ENCODE data around the gene TSPAN18. TPM values are rescaled to one million over a fixed set of nuclear protein-coding genes. Genes with fewer than 3 reads are reported as not detected.

Gene TSPAN18
- total RNA-seq, 4 donors from 2014 or later, result 2.6 to 28.9 (median 4.9) TPM

DNA sequence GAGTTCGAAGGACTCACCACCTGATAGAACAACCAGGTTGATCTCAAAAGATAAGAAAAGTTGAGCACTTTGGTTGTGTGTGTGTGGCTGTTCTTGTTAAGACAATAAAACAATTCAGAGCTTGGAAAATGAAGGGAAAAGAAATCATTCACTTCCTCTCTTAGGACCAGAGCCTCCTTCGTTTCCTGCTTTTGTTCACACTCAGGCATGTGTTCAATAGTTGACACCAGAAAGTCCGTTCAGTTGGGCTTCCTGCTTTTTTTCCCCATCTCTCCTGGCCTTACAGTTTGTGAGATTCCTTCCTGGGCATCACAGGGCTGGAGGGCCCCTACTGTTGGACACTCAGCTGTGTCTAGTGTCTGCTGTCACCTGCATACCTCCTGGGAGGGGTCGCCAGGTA is 48.0 kb downstream of the TSPAN18 start:
- Histone ChIP-seq H3K4me3 (no peak overlapping the region), H3K9me3 (no peaks in the 10 kb centered on the region), H3K36me3 (no peaks in the 10 kb centered on the region), H3K27me3 (peaks cover 17% of the 10 kb centered on the region), H3K27ac (peak overlapping the region; percentile 68 to 86 (median 77)), H3K4me1 (peaks cover 0 to 31% (median 13%) of the 10 kb centered on the region in 4 donors)
- intact Hi-C loops (cut with DNase I; ENCODE audit: low total_unique reads), result loop anchor here (5.0 kb wide), 1 partner anchor 47 kb away; the partner anchor contains the start of gene TSPAN18
- DNase-seq, result no peak
- TF ChIP-seq POLR2A (IDR thresholded peaks at IDR 0.05) (no peak), POLR2AphosphoS5 (IDR thresholded peaks at IDR 0.05) (no peak)
- TF ChIP-seq, protein P1, sequence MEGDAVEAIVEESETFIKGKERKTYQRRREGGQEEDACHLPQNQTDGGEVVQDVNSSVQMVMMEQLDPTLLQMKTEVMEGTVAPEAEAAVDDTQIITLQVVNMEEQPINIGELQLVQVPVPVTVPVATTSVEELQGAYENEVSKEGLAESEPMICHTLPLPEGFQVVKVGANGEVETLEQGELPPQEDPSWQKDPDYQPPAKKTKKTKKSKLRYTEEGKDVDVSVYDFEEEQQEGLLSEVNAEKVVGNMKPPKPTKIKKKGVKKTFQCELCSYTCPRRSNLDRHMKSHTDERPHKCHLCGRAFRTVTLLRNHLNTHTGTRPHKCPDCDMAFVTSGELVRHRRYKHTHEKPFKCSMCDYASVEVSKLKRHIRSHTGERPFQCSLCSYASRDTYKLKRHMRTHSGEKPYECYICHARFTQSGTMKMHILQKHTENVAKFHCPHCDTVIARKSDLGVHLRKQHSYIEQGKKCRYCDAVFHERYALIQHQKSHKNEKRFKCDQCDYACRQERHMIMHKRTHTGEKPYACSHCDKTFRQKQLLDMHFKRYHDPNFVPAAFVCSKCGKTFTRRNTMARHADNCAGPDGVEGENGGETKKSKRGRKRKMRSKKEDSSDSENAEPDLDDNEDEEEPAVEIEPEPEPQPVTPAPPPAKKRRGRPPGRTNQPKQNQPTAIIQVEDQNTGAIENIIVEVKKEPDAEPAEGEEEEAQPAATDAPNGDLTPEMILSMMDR (IDR thresholded peaks at IDR 0.05), result no peak
- in situ Hi-C loops (cut with MboI; ENCODE audit: low pct_ligation_motif_present in 1 of 4, low pct_unique_long_range_greater_than_20kb in 1 of 4, low sequenced_read_pairs in 3 of 4), result no loop called here
- 31 to 36% methylated on average over 2 to 4 of the region's 4 CpGs for WGBS, 2 donors (ENCODE audit: low coverage in 1 of 2)

DNA sequence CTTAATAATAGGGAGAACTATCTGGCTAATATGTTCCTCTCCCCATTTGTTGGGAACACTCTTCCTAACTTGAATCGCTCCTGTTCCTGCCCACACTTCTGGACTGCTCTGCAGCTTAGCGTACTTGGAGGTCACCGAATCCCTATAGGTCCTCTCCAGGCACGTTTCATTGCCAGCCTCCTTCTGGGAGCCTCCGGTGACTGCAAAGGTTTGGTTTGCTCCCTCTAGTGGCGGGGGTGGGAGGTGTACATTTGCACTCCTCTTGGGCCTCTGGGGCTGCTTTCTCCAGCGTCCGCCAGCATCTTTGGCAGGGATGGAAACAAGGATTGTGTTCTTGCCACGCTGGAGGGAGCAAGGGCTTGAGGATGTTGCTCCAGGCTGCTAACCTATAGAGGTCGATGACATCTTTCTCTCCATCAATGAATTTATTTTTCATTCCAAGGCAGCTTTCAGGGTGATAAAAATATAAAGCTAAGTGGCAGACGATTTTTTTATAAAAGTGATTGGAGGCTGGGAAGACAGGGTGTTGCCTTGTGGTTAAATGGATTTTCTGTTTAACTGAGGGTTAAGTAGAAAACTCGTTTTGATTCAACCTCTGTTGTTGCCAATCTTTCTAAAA is 48.7 kb downstream of the TSPAN18 start:
- H3K27ac ChIP-seq, result peak overlapping the region in 3 of 4 donors; percentile 69 to 86 (median 85)
- peaks cover 17% of the 10 kb centered on the region for H3K27me3 ChIP-seq
- intact Hi-C loops (cut with DNase I; ENCODE audit: low total_unique reads), result loop anchor here (5.0 kb wide), 1 partner anchor 48 kb away; the partner anchor contains the start of gene TSPAN18

DNA sequence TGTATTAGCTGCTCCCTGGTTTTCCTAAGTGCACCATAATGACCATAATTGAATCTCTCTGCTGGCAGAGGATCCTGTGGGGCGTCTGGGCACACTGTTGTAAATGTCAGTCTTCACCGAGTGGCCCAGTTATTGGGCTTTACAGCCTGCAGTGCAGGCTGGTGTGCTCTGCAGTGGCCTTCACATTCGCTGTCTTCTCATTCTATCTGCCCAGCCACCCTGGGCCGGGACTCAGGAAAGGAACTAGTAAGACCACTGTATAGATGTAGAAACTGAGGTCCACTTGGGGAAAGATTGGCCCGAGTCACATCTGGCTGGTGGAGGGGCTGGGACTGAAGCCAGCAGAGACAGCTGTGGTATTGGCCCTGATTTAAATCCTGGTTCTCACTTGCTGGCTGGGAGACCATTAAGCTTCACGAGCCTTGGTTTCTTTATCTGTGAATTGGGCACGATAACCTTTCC is 49.3 kb downstream of the TSPAN18 start:
- Histone ChIP-seq H3K9me3 (no peaks in the 10 kb centered on the region), H3K4me3 (no peak overlapping the region), H3K27me3 (peaks cover 17% of the 10 kb centered on the region), H3K4me1 (peaks cover 0 to 23% (median 10%) of the 10 kb centered on the region in 4 donors), H3K36me3 (no peaks in the 10 kb centered on the region), H3K27ac (peak overlapping the region in 3 of 4 donors; percentile 69 to 86 (median 85))
- no peak for TF ChIP-seq POLR2A (IDR thresholded peaks at IDR 0.05)
- no peak for TF ChIP-seq POLR2AphosphoS5 (IDR thresholded peaks at IDR 0.05)
- TF ChIP-seq, protein P1 (IDR thresholded peaks at IDR 0.05), result no peak
- TF ChIP-seq EP300 (IDR thresholded peaks at IDR 0.05; ENCODE audit: low read depth), result no peak
- intact Hi-C loops (cut with DNase I; ENCODE audit: low total_unique reads), result loop anchor here (5.0 kb wide), 1 partner anchor 49 kb away; the partner anchor contains the start of gene TSPAN18
- DNase-seq, result no peak
- in situ Hi-C loops (cut with MboI; ENCODE audit: low pct_ligation_motif_present in 1 of 4, low pct_unique_long_range_greater_than_20kb in 1 of 4, low sequenced_read_pairs in 3 of 4), result no loop called here
- 62% methylated on average over 7 of the region's 7 CpGs; no CpG with 5 or more reads in 1 of the 2 donors for WGBS, 2 donors (ENCODE audit: low coverage in 1 of 2)

More for the DNA sequence above, 48.7 kb downstream of the TSPAN18 start:
- Histone ChIP-seq H3K4me3 (no peak overlapping the region), H3K36me3 (no peaks in the 10 kb centered on the region), H3K4me1 (peaks cover 0 to 24% (median 10%) of the 10 kb centered on the region in 4 donors), H3K9me3 (no peaks in the 10 kb centered on the region)
- DNase-seq, result peak; percentile 66
- 26 to 40% methylated on average over 3 to 12 of the region's 12 CpGs for WGBS, 2 donors (ENCODE audit: low coverage in 1 of 2)
- TF ChIP-seq, protein P1 (IDR thresholded peaks at IDR 0.05), result peak; percentile 69 to 79 (median 74)
- TF ChIP-seq EP300 (IDR thresholded peaks at IDR 0.05; ENCODE audit: low read depth), result no peak
- in situ Hi-C loops (cut with MboI; ENCODE audit: low pct_ligation_motif_present in 1 of 4, low pct_unique_long_range_greater_than_20kb in 1 of 4, low sequenced_read_pairs in 3 of 4), result no loop called here

DNA sequence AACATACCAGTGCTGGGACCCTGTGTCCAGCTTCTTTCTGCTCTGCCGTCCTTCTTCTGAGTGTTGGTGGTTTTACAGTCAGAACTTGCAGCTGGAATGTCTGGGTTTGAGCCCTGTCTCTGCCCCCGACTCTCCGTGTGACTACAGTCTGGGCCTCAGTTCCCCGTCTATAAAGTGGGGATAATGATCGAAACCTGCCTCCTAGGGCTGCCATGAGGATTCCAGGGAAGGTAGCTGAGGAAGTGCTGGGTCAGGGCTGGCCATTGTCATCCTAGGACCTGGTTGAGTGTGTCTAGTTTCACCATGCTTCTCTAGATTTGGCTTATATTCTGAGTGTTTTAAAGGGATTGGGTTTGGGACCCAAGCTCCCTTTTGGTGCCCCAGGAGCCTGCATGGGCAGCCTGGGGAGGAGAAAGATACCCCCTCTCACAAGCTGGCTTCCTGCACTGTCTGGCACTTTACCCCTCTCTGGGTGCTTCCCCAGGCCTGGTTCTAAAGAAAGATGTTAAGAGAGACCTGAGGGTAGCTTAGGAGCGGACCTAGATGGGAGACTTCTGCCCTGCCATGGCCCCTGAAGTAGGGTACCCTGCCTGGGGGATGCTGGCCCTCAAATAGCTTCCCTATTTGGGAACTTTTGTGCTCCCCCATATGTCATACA is 49.9 kb downstream of the TSPAN18 start:
- in situ Hi-C loops (cut with MboI; ENCODE audit: low pct_ligation_motif_present in 1 of 4, low pct_unique_long_range_greater_than_20kb in 1 of 4, low sequenced_read_pairs in 3 of 4), result no loop called here
- 96 to 100% methylated on average over 3 to 6 of the region's 6 CpGs for WGBS, 2 donors (ENCODE audit: low coverage in 1 of 2)

More for the DNA sequence above, 49.9 kb downstream of the TSPAN18 start:
- H3K4me1 ChIP-seq, result peaks cover 0 to 23% (median 10%) of the 10 kb centered on the region in 4 donors
- H3K36me3 ChIP-seq, result no peaks in the 10 kb centered on the region
- no peak for DNase-seq
- H3K4me3 ChIP-seq, result no peak overlapping the region
- H3K27me3 ChIP-seq, result peaks cover 17% of the 10 kb centered on the region
- H3K9me3 ChIP-seq, result no peaks in the 10 kb centered on the region
- H3K27ac ChIP-seq, result peak overlapping the region in 3 of 4 donors; percentile 69 to 86 (median 85)
- TF ChIP-seq POLR2A (IDR thresholded peaks at IDR 0.05), result no peak
- no peak for TF ChIP-seq EP300 (IDR thresholded peaks at IDR 0.05; ENCODE audit: low read depth)
- TF ChIP-seq POLR2AphosphoS5 (IDR thresholded peaks at IDR 0.05), result no peak
- TF ChIP-seq, protein P1 (IDR thresholded peaks at IDR 0.05), result no peak
- intact Hi-C loops (cut with DNase I; ENCODE audit: low total_unique reads), result loop anchor here (5.0 kb wide), 1 partner anchor 49 kb away; the partner anchor contains the start of gene TSPAN18

All from transverse colon (tissue), 4 donors.